Naive thymus-derived CD8-positive, alpha-beta T cell (primary cell): ENCODE measurements around the gene TRPM4. TPM values are rescaled to one million over a fixed set of nuclear protein-coding genes. Genes with fewer than 3 reads are reported as not detected.

Source experiments
- ATAC-seq, 2 donors: fragments of 150-1000 bp; cut with Tn5 transposase in 1 of 2; sonication (Bioruptor Pico), chemical (Tn5 transposase) in 1 of 2; 1 replicate in 1 of 2; 2 replicates in 1 of 2; pipeline ENCODE4 v1.10.0; 2021; ENCODE audit warnings: mild to moderate bottlenecking in 2 of 2, moderate library complexity in 2 of 2
- POLR2A ChIA-PET: fragments of 350-600 bp; sonication (Branson Sonifier 250); formaldehyde crosslinking; loops from one replicate; lab custom pipeline; 2021; ENCODE audit warnings: antibody characterized with exemption; lab: Charles Lee
- DNase-seq, 10 donors: peaks; one replicate each; pipeline versions ENCODE4 v3.0.0 to v3.0.0-alpha.2; 2020 to 2022
- H3K27ac Mint-ChIP-seq, 10 donors: one replicate each; pipeline ENCODE4 v1.8.0; 2020 to 2022; ENCODE audit warnings: mild to moderate bottlenecking in 10 of 10, mixed read lengths in 10 of 10, moderate library complexity in 4 of 10, inconsistent platforms in 1 of 10
- H3K27me3 Mint-ChIP-seq, 5 donors: one replicate each; pipeline ENCODE4 v1.8.0; 2021 to 2022; ENCODE audit warnings: mixed read lengths in 5 of 5
- H3K36me3 Mint-ChIP-seq, 3 donors: one replicate each; pipeline ENCODE4 v1.8.0; 2020 to 2022; ENCODE audit warnings: mixed read lengths in 3 of 3, mild to moderate bottlenecking in 2 of 3, inconsistent platforms in 1 of 3
- H3K4me1 Mint-ChIP-seq, 4 donors: one replicate each; pipeline ENCODE4 v1.8.0; 2021 to 2022; ENCODE audit warnings: mixed read lengths in 4 of 4
- H3K4me3 Mint-ChIP-seq, 10 donors: one replicate each; pipeline ENCODE4 v1.8.0; 2020 to 2022; ENCODE audit warnings: mild to moderate bottlenecking in 10 of 10, mixed read lengths in 10 of 10, moderate library complexity in 6 of 10, inconsistent platforms in 1 of 10
- H3K9me3 Mint-ChIP-seq, 9 donors: one replicate each; pipeline ENCODE4 v1.8.0; 2020 to 2022; ENCODE audit warnings: mixed read lengths in 9 of 9, mild to moderate bottlenecking in 3 of 9, inconsistent platforms in 1 of 9, moderate library complexity in 1 of 9
- polyA plus RNA-seq, 3 donors: library from polyadenylated mRNA; unstranded; fragments of 300-500 nt; fragmentation: Illumina TruSeq; gene quantifications; one replicate each; pipeline ENCODE4 v1.2.3, GENCODE V29; 2021
- total RNA-seq, 8 experiments: library from RNA in 2 of 8; stranded (reverse) in 2 of 8; gene quantifications; one replicate each; pipeline ENCODE4 v1.2.3 and lab custom pipeline; 2021 to 2026

Gene TRPM4
- total and polyA plus RNA-seq, 5 experiments from 2014 or later: not detected

DNA sequence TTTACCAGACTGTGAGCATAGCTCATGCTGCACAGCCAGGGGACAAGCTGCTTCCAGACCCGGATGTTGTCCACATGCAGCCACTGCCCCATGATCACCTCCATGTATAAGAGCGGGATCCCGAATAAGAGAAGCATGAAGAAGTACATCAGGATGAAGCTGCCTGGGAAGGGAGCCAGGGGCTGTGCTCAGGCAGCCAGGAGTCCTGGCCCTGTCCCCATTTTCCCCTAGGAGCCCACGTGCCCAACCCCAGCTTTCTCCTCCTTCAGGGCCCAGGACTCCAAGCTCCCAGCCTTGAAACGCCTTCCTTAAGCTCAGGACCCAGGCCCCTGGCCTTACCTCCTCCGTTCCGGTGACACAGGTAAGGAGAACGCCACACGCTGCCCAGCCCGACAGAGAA is 98.1 kb downstream of the TRPM4 start:
- POLR2A ChIA-PET: no interaction called here
- no peak for DNase-seq
- Mint-ChIP-seq H3K27me3 (peaks cover 18 to 73% (median 38%) of the 10 kb centered on the region in 5 donors), H3K4me1 (no peaks in the 10 kb centered on the region), H3K4me3 (no peak overlapping the region), H3K9me3 (peaks cover 4 to 30% (median 15%) of the 10 kb centered on the region in 9 donors), H3K36me3 (peaks cover 0 to 19% (median 17%) of the 10 kb centered on the region in 3 donors), H3K27ac (peak overlapping the region in 1 of 10 donors; percentile 57)
- ATAC-seq: no peak

DNA sequence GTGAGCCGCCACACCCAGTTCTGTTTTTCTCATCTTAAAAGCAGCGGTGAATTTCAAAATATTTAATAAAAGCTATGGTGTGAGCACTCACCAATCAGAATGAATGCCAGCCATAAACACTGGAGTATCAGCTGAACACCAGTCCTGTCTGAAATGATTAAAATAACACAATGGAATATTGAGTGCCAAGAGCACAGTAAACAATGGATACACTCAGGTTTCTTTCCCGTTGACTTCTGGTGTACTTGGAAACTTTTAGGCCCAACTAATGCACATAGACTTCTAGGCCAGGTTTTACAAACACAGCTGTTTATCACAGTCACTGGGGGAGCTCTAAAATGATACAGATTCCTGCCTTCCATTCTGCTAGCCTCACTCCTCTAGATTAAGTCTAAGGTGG is 99.1 kb downstream of the TRPM4 start:
- no peak overlapping the region for H3K27ac Mint-ChIP-seq
- peaks cover 4 to 34% (median 18%) of the 10 kb centered on the region in 9 donors for H3K9me3 Mint-ChIP-seq
- POLR2A ChIA-PET: no interaction called here
- H3K4me1 Mint-ChIP-seq: no peaks in the 10 kb centered on the region
- H3K27me3 Mint-ChIP-seq: peaks cover 19 to 66% (median 38%) of the 10 kb centered on the region in 5 donors
- no peak for DNase-seq
- no peak overlapping the region for H3K4me3 Mint-ChIP-seq
- no peak for ATAC-seq
- H3K36me3 Mint-ChIP-seq: peaks cover 0 to 20% (median 19%) of the 10 kb centered on the region in 3 donors

Other genes starting within 250 kb of the TRPM4 start
- gene DHDH, start 224.1 kb upstream of the TRPM4 start, total RNA-seq: 1 to 10 TPM; 1.8 to 2.3 TPM
- 1 to 10 TPM in 2 of 3 donors, under 1 TPM in 1; 0.67 to 2.4 (median 2.0) TPM for gene DHDH, start 224.1 kb upstream of the TRPM4 start, polyA plus RNA-seq
- gene BAX, start 202.9 kb upstream of the TRPM4 start, total RNA-seq: 100 to 1,000 TPM; 170 to 181 TPM
- gene BAX, start 202.9 kb upstream of the TRPM4 start, polyA plus RNA-seq: 10 to 100 TPM; 58.5 to 97.1 (median 83.1) TPM
- gene FTL, start 192.5 kb upstream of the TRPM4 start, total RNA-seq: 1,000 to 10,000 TPM; 1,370 to 1,435 TPM
- 1,000 to 10,000 TPM; 4,833 to 4,899 (median 4,886) TPM for gene FTL, start 192.5 kb upstream of the TRPM4 start, polyA plus RNA-seq
- gene GYS1, start 164.5 kb upstream of the TRPM4 start, total RNA-seq: 10 to 100 TPM; 45.9 to 47.9 TPM
- 10 to 100 TPM; 17.9 to 31.0 (median 22.3) TPM for gene GYS1, start 164.5 kb upstream of the TRPM4 start, polyA plus RNA-seq
- 10 to 100 TPM; 30.4 to 32.0 TPM for gene RUVBL2, start 163.9 kb upstream of the TRPM4 start, total RNA-seq
- 10 to 100 TPM; 47.5 to 66.1 (median 62.0) TPM for gene RUVBL2, start 163.9 kb upstream of the TRPM4 start, polyA plus RNA-seq
- not detected for gene LHB, start 140.7 kb upstream of the TRPM4 start, total RNA-seq
- not detected for gene LHB, start 140.7 kb upstream of the TRPM4 start, polyA plus RNA-seq
- gene CGB3, start 133.5 kb upstream of the TRPM4 start, total RNA-seq: not detected
- gene CGB3, start 133.5 kb upstream of the TRPM4 start, polyA plus RNA-seq: not detected
- not detected for gene CGB2, start 125.9 kb upstream of the TRPM4 start, total RNA-seq
- not detected for gene CGB2, start 125.9 kb upstream of the TRPM4 start, polyA plus RNA-seq
- gene CGB1, start 120.9 kb upstream of the TRPM4 start, total RNA-seq: not detected
- gene CGB1, start 120.9 kb upstream of the TRPM4 start, polyA plus RNA-seq: not detected
- not detected for gene CGB5, start 113.9 kb upstream of the TRPM4 start, total RNA-seq
- not detected for gene CGB5, start 113.9 kb upstream of the TRPM4 start, polyA plus RNA-seq
- gene CGB8, start 108.7 kb upstream of the TRPM4 start, total RNA-seq: not detected
- gene CGB8, start 108.7 kb upstream of the TRPM4 start, polyA plus RNA-seq: not detected
- not detected for gene CGB7, start 100.0 kb upstream of the TRPM4 start, total RNA-seq
- gene CGB7, start 100.0 kb upstream of the TRPM4 start, polyA plus RNA-seq: not detected
- gene NTF4, start 93.0 kb upstream of the TRPM4 start, total RNA-seq: not detected
- not detected for gene NTF4, start 93.0 kb upstream of the TRPM4 start, polyA plus RNA-seq
- not detected for gene KCNA7, start 85.1 kb upstream of the TRPM4 start, total RNA-seq
- not detected for gene KCNA7, start 85.1 kb upstream of the TRPM4 start, polyA plus RNA-seq
- 100 to 1,000 TPM; 706 to 741 TPM for gene SNRNP70, start 72.3 kb upstream of the TRPM4 start, total RNA-seq
- gene SNRNP70, start 72.3 kb upstream of the TRPM4 start, polyA plus RNA-seq: 10 to 100 TPM; 42.3 to 63.4 (median 50.2) TPM
- 10 to 100 TPM; 15.7 to 16.2 TPM for gene LIN7B, start 43.4 kb upstream of the TRPM4 start, total RNA-seq
- 1 to 10 TPM; 5.5 to 9.2 (median 5.6) TPM for gene LIN7B, start 43.4 kb upstream of the TRPM4 start, polyA plus RNA-seq
- 1 to 10 TPM; 1.6 TPM for gene C19orf73, start 38.6 kb upstream of the TRPM4 start, total RNA-seq
- gene C19orf73, start 38.6 kb upstream of the TRPM4 start, polyA plus RNA-seq: 1 to 10 TPM; 3.0 to 7.0 (median 5.7) TPM
- gene PPFIA3, start 38.2 kb upstream of the TRPM4 start, total RNA-seq: 1 to 10 TPM; 3.6 to 4.7 TPM
- under 1 TPM in 2 of 3 donors, not detected in 1; 0.20 to 0.58 TPM for gene PPFIA3, start 38.2 kb upstream of the TRPM4 start, polyA plus RNA-seq
- not detected for gene HRC, start 2.4 kb upstream of the TRPM4 start, total RNA-seq
- not detected for gene HRC, start 2.4 kb upstream of the TRPM4 start, polyA plus RNA-seq
- gene SLC6A16, start 167.4 kb downstream of the TRPM4 start, total RNA-seq: 1 to 10 TPM; 6.0 to 6.9 TPM
- 1 to 10 TPM in 2 of 3 donors, under 1 TPM in 1; 0.97 to 1.5 (median 1.4) TPM for gene SLC6A16, start 167.4 kb downstream of the TRPM4 start, polyA plus RNA-seq
- 100 to 1,000 TPM; 328 to 337 TPM for gene CD37, start 177.6 kb downstream of the TRPM4 start, total RNA-seq
- gene CD37, start 177.6 kb downstream of the TRPM4 start, polyA plus RNA-seq: 100 to 1,000 TPM; 148 to 192 (median 177) TPM
- under 1 TPM; 0.21 to 0.49 TPM for gene TEAD2, start 204.6 kb downstream of the TRPM4 start, total RNA-seq
- gene TEAD2, start 204.6 kb downstream of the TRPM4 start, polyA plus RNA-seq: under 1 TPM in 1 of 3 donors, not detected in 2; 0.07 TPM
- not detected for gene DKKL1, start 206.1 kb downstream of the TRPM4 start, total RNA-seq
- gene DKKL1, start 206.1 kb downstream of the TRPM4 start, polyA plus RNA-seq: not detected
- gene KASH5, start 230.5 kb downstream of the TRPM4 start, total RNA-seq: under 1 TPM in 1 of 2 experiments, not detected in 1; 0.36 TPM
- under 1 TPM in 1 of 3 donors, not detected in 2; 0.22 TPM for gene KASH5, start 230.5 kb downstream of the TRPM4 start, polyA plus RNA-seq